GM12878 (cell line): ENCODE data around the gene ACP3.
"Not testable (repeated sequence)": the region's sequence is repeated elsewhere in the genome, so short reads cannot be mapped to it uniquely, and the experiment has no call there.

ENCODE experiments used
- CEBPB ChIP-seq, 2 experiments: fragments of 150-350 bp in 1 of 2; IDR thresholded peaks; 2 replicates each; pipeline ENCODE4 v1.6.1; 2012 to 2014; ENCODE audit warnings: low read depth in 2 of 2, low read length in 2 of 2, borderline replicate concordance in 1 of 2, inconsistent platforms in 1 of 2
- CTCF ChIP-seq, 3 experiments: IDR thresholded peaks in 2 of 3; conservative IDR thresholded peaks in 1 of 3; 2 replicates each; pipeline ENCODE4 v1.5.1; 2011; ENCODE audit warnings: low read depth in 3 of 3, low read length in 3 of 3, mild to moderate bottlenecking in 3 of 3, control low read depth in 2 of 3, moderate library complexity in 2 of 3, inconsistent platforms in 1 of 3, mixed read lengths in 1 of 3; ENCODE audit not compliant: control insufficient read depth in 2 of 3, insufficient read depth in 1 of 3; ENCODE audit errors: extremely low read depth in 1 of 3
- EZH2 ChIP-seq: IDR thresholded peaks from 2 replicates; pipeline ENCODE4 v1.6.1; 2012; ENCODE audit warnings: low read depth, mild to moderate bottlenecking, control low read depth, inconsistent platforms, low read length, borderline replicate concordance; ENCODE audit not compliant: control insufficient read depth
- HDAC2 ChIP-seq: fragments of 200-600 bp; sonication (generic); IDR thresholded peaks from 2 replicates; pipeline ENCODE4 v1.6.1; 2017
- MXI1 ChIP-seq: fragments of 150-350 bp; IDR thresholded peaks from 2 replicates; pipeline ENCODE4 v1.6.1; 2011; ENCODE audit warnings: low read depth, mild to moderate bottlenecking, inconsistent platforms, low read length, improper control_type of control experiment
- POLR2A ChIP-seq: IDR thresholded peaks from 2 replicates; pipeline ENCODE4 v1.6.1; 2011; ENCODE audit warnings: low read depth, mild to moderate bottlenecking, low read length
- RFX5 ChIP-seq: IDR thresholded peaks from 2 replicates; pipeline ENCODE4 v1.6.1; 2011; ENCODE audit warnings: low read depth, low read length, improper control_type of control experiment

- not testable (repeated sequence) for TF ChIP-seq EZH2; CEBPB (IDR thresholded peaks at IDR 0.05; ENCODE audit: borderline replicate concordance in 1 of 2, low read depth in 2 of 2, low read length in 2 of 2); CTCF (IDR thresholded peaks at IDR 0.05 in 2 of 3, conservative IDR thresholded peaks at IDR 0.05 in 1 of 3; ENCODE audit: control insufficient read depth in 2 of 3, extremely low read depth in 1 of 3, insufficient read depth in 1 of 3, low read depth in 3 of 3, low read length in 3 of 3); MXI1; RFX5; HDAC2; POLR2A
Measured at GRCh38 chr3:132392675-132393074, 75.5 kb downstream of the ACP3 start.
